Vagina (tissue), 2 donors: ENCODE data around the gene SETSIP. TPM values are rescaled to one million over a fixed set of nuclear protein-coding genes. Genes with fewer than 3 reads are reported as not detected.

ENCODE experiments used
- DNase-seq, 2 donors: peaks; one replicate each; pipeline ENCODE4 v3.0.0-alpha.2; 2017; ENCODE audit errors: extremely low spot score in 2 of 2
- H3K27ac ChIP-seq: fragments of 200-600 bp; sonication (generic); one replicate; pipeline ENCODE4 v1.5.1; 2019
- H3K27me3 ChIP-seq: fragments of 200-600 bp; sonication (generic); one replicate; pipeline ENCODE4 v1.5.1; 2019
- H3K36me3 ChIP-seq, 2 donors: fragments of 200-600 bp; sonication (generic); one replicate each; pipeline ENCODE4 v1.5.1; 2017 to 2019
- H3K4me1 ChIP-seq: fragments of 200-600 bp; sonication (generic); one replicate; pipeline ENCODE4 v1.5.1; 2019
- H3K4me3 ChIP-seq, 2 donors: fragments of 200-600 bp; sonication (generic); 1 replicate in 1 of 2; 2 replicates in 1 of 2; pipeline ENCODE4 v1.5.1; 2016 to 2019
- H3K9me3 ChIP-seq: fragments of 200-600 bp; sonication (generic); one replicate; pipeline ENCODE4 v1.5.1; 2019
- POLR2A ChIP-seq, 2 donors: fragments of 450-650 bp; IDR thresholded peaks; one replicate each; pipeline ENCODE4 v1.6.1; 2017; ENCODE audit warnings: antibody characterized with exemption in 2 of 2, mild to moderate bottlenecking in 2 of 2, moderate library complexity in 2 of 2
- POLR2AphosphoS5 ChIP-seq, 2 donors: sonication (generic); formaldehyde crosslinking; IDR thresholded peaks; one replicate each; pipeline ENCODE4 v1.9.0; 2017; ENCODE audit warnings: antibody characterized with exemption in 2 of 2, mild to moderate bottlenecking in 2 of 2, low read depth in 1 of 2; ENCODE audit not compliant: insufficient read depth in 1 of 2
- intact Hi-C: fragments of 100-400 bp; cut with DNase I; formaldehyde crosslinking; loops from one replicate; pipeline ENCODE4 v1.15.1; 2023
- total RNA-seq: library from RNA; depleted of rRNA; stranded (reverse); fragments of >200 nt; gene quantifications from one replicate; pipeline ENCODE4 v1.2.3, GENCODE V29; 2016
- TF ChIP-seq, protein P1 (sequence below), 3 experiments: fragments of 450-650 bp in 2 of 3; fragments of 200-600 bp in 1 of 3; sonication (generic) in 1 of 3; IDR thresholded peaks; one replicate each; pipeline ENCODE4 v1.5.1; 2017 to 2019; ENCODE audit warnings: antibody characterized with exemption in 3 of 3, mild to moderate bottlenecking in 2 of 3, moderate library complexity in 2 of 3

Gene SETSIP
- total RNA-seq, 1 donor from 2014 or later, result not detected

DNA sequence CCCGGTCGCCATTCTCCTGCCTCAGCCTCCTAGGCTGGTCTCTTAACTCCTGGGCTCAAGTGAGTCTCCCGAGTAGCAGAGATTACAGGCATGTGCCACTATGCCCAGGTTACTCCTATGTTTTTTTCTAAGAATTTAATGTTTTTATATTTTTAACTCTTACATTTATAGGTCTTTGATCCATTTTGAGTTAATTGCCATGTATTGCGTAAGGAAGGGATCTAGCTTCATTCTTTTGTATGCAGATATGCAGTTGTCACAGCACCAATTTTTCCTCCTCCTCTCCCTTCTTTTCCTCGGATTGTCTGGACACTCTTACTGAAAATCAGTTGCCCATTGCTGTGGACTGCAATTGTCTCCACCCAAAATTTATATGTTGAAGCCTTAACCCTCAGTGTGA is 16.4 kb upstream of the SETSIP start:
- no peak for DNase-seq
- TF ChIP-seq POLR2AphosphoS5 (IDR thresholded peaks at IDR 0.05; ENCODE audit: insufficient read depth in 1 of 2, low read depth in 1 of 2), result no peak
- TF ChIP-seq POLR2A (IDR thresholded peaks at IDR 0.05), result no peak
- TF ChIP-seq, protein P1, sequence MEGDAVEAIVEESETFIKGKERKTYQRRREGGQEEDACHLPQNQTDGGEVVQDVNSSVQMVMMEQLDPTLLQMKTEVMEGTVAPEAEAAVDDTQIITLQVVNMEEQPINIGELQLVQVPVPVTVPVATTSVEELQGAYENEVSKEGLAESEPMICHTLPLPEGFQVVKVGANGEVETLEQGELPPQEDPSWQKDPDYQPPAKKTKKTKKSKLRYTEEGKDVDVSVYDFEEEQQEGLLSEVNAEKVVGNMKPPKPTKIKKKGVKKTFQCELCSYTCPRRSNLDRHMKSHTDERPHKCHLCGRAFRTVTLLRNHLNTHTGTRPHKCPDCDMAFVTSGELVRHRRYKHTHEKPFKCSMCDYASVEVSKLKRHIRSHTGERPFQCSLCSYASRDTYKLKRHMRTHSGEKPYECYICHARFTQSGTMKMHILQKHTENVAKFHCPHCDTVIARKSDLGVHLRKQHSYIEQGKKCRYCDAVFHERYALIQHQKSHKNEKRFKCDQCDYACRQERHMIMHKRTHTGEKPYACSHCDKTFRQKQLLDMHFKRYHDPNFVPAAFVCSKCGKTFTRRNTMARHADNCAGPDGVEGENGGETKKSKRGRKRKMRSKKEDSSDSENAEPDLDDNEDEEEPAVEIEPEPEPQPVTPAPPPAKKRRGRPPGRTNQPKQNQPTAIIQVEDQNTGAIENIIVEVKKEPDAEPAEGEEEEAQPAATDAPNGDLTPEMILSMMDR (IDR thresholded peaks at IDR 0.05), result no peak
- Histone ChIP-seq H3K9me3 (no peaks in the 10 kb centered on the region), H3K4me3 (no peak overlapping the region), H3K27me3 (no peaks in the 10 kb centered on the region), H3K27ac (no peak overlapping the region), H3K36me3 (peaks cover 0 to 5% of the 10 kb centered on the region in 2 donors), H3K4me1 (no peaks in the 10 kb centered on the region)
- intact Hi-C loops, result no loop called here

DNA sequence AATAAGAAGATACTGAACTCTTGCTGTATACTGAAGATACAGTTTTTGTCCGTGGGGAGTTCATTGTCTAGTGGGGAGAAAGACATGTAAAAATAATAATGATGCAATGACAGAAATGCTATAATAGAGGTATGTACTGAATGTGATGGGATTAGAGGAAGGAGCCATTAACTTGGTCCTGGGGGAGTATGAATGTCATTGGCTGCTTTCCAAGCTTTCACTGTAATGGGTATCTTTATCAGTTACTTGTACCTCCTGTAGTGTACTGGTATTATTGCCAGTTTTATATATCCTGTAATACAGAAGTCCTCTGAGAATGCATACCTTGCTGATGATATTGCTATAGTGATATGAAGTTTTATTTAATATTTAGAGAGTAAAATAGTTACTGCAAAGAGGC is 12.3 kb upstream of the SETSIP start:
- Histone ChIP-seq H3K4me3 (no peak overlapping the region), H3K36me3 (peaks cover 0 to 5% of the 10 kb centered on the region in 2 donors), H3K27me3 (no peaks in the 10 kb centered on the region), H3K9me3 (peaks cover 13% of the 10 kb centered on the region), H3K4me1 (no peaks in the 10 kb centered on the region), H3K27ac (no peak overlapping the region)
- TF ChIP-seq, protein P1 (IDR thresholded peaks at IDR 0.05), result no peak
- no peak for TF ChIP-seq POLR2A (IDR thresholded peaks at IDR 0.05)
- no peak for DNase-seq
- intact Hi-C loops, result no loop called here

DNA sequence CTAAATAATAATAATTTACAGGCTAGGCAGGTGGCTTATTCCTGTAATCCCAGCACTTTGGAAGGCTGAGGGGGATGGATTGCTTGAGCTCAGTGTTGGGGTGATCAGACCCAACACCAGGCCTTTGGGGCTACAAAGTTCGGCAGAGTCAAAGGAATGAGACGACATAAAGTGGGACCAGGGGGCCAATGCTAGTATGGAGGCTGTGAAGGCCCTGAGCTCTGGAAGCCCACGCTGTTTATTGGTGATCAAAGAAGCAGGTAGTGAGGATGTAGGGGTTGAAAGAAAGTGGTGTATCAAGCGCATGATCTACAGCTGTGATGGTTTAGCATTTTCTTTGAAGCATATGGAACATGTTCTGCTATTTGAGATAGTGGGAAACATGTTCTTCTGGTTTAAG is 10.5 kb upstream of the SETSIP start:
- Histone ChIP-seq H3K27me3 (no peaks in the 10 kb centered on the region), H3K4me3 (no peak overlapping the region), H3K27ac (no peak overlapping the region), H3K36me3 (peaks cover 0 to 5% of the 10 kb centered on the region in 2 donors), H3K4me1 (peaks cover 7% of the 10 kb centered on the region), H3K9me3 (peaks cover 13% of the 10 kb centered on the region)
- no peak for DNase-seq
- intact Hi-C loops, result no loop called here
- TF ChIP-seq POLR2AphosphoS5 (IDR thresholded peaks at IDR 0.05; ENCODE audit: insufficient read depth in 1 of 2, low read depth in 1 of 2), result no peak
- no peak for TF ChIP-seq POLR2A (IDR thresholded peaks at IDR 0.05)
- TF ChIP-seq, protein P1 (IDR thresholded peaks at IDR 0.05), result no peak

DNA sequence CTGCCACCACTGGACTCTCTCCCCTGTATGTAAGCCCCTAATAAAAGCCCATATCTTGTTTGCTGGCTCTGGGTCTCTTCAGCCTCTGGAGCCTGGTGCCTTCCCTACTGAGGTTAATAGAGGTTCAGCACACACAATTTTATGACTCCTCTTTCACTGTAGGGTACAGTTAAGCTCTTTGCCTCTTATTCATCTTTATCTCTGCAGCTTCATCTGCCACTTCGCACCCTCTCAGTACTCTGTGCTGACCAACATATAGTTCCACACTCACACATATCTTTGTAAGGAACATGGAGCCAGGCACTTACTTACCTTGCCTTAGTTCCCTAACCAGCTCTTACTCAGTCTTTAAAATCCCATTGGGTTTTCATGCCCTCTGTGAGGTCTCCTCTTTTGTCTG is 9.4 kb upstream of the SETSIP start:
- Histone ChIP-seq H3K36me3 (peaks cover 0 to 5% of the 10 kb centered on the region in 2 donors), H3K4me1 (peaks cover 7% of the 10 kb centered on the region), H3K4me3 (no peak overlapping the region), H3K9me3 (peaks cover 13% of the 10 kb centered on the region), H3K27me3 (no peaks in the 10 kb centered on the region), H3K27ac (no peak overlapping the region)
- intact Hi-C loops, result no loop called here
- no peak for TF ChIP-seq POLR2A (IDR thresholded peaks at IDR 0.05)
- TF ChIP-seq, protein P1 (IDR thresholded peaks at IDR 0.05), result no peak
- TF ChIP-seq POLR2AphosphoS5 (IDR thresholded peaks at IDR 0.05; ENCODE audit: insufficient read depth in 1 of 2, low read depth in 1 of 2), result no peak
- DNase-seq, result no peak

DNA sequence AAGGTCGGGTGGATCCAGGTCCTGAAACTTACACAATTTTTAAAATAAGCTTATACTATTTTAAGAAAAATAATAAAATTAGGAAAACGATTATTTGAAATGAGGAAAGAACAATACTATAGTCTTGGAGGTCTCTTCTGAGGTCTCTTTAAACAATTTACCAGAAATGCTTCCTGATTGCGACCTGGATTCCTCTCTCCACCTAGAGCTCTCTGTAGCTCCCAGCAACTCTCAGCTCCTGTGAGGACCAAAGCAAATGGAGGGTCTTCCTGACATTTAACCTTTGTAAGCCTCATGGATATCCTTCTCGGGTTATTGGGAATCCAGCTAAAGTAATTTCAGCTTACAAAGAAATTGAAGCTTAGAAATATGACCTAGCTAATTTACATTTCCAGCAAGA is 5.8 kb upstream of the SETSIP start:
- peaks cover 7% of the 10 kb centered on the region for H3K4me1 ChIP-seq
- TF ChIP-seq, protein P1 (IDR thresholded peaks at IDR 0.05), result no peak
- TF ChIP-seq POLR2AphosphoS5 (IDR thresholded peaks at IDR 0.05; ENCODE audit: insufficient read depth in 1 of 2, low read depth in 1 of 2), result no peak
- TF ChIP-seq POLR2A (IDR thresholded peaks at IDR 0.05), result no peak
- intact Hi-C loops, result no loop called here
- H3K36me3 ChIP-seq, result no peaks in the 10 kb centered on the region
- H3K4me3 ChIP-seq, result peak overlapping the region; percentile 62 to 75
- peak overlapping the region; percentile 74 for H3K27ac ChIP-seq
- peaks cover 9% of the 10 kb centered on the region for H3K9me3 ChIP-seq
- no peak for DNase-seq
- H3K27me3 ChIP-seq, result no peaks in the 10 kb centered on the region
